Measurements from ENCODE around the gene MBNL2.

Gene MBNL2

GRCh38 chr13:97429681-97430081 lies 207.5 kb downstream of the MBNL2 start:
- DNase-seq, result no peak

- no peak for DNase-seq
Observed at GRCh38 chr13:97430296-97430695, 208.2 kb downstream of the MBNL2 start.

- DNase-seq, result no peak
Observed at GRCh38 chr13:97431171-97431764, 209.1 kb downstream of the MBNL2 start.

GRCh38 chr13:97432232-97432916 lies 210.2 kb downstream of the MBNL2 start:
- no peak for DNase-seq

GRCh38 chr13:97432917-97433726 lies 211.0 kb downstream of the MBNL2 start:
- peak; percentile 100 for DNase-seq

GRCh38 chr13:97433727-97434396 lies 211.7 kb downstream of the MBNL2 start, which contains the start of gene RAP2A:
Gene RAP2A, plus strand, starts transcription at chr13:97434169. Its CDS starts 302 bp downstream, at chr13:97434471.
- DNase-seq, result peak; percentile 94

- peak; percentile 69 for DNase-seq
Observed at GRCh38 chr13:97434397-97435201, 212.5 kb downstream of the MBNL2 start.

GRCh38 chr13:97435323-97435722 lies 213.2 kb downstream of the MBNL2 start:
- DNase-seq, result no peak

GRCh38 chr13:97435794-97436193 lies 213.7 kb downstream of the MBNL2 start:
- no peak for DNase-seq

- DNase-seq, result no peak
Observed at GRCh38 chr13:97436845-97437244, 214.7 kb downstream of the MBNL2 start.

- DNase-seq, result no peak
Observed at GRCh38 chr13:97437729-97438128, 215.6 kb downstream of the MBNL2 start.

GRCh38 chr13:97438856-97439595 lies 216.9 kb downstream of the MBNL2 start:
- DNase-seq, result no peak

GRCh38 chr13:97440598-97441170 lies 218.6 kb downstream of the MBNL2 start:
- no peak for DNase-seq

- no peak for DNase-seq
Observed at GRCh38 chr13:97441368-97441767, 219.2 kb downstream of the MBNL2 start.

All from right hindlimb (tissue), 1 donor.